NCI-H2029 (cell line): Measurements from ENCODE around the gene CLIP2.

Experiments
- DNase-seq: peaks from one replicate; lab custom pipeline; 2025; lab: John Stamatoyannopoulos, UW

The CLIP2 gene

DNA sequence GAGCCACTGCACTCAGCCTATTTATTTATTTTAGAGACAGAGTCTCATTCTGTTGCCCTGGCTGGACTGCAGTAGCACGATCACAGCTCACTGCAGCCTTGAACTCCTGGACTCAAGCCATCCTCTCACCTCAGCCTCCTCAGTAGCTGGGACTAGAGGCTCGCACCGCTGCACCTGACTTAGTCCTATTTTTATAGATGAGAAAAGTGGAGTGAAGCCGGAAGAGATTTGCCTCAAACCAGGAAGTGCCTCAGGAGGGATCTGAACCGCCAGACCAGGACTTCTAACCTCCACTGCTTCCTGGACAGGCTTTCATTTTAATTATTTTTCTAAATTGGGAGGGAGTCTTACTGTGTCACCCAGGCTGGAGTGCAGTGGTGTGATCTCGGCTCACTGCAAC is 17.5 kb upstream of the CLIP2 start:
- DNase-seq, result no peak

DNA sequence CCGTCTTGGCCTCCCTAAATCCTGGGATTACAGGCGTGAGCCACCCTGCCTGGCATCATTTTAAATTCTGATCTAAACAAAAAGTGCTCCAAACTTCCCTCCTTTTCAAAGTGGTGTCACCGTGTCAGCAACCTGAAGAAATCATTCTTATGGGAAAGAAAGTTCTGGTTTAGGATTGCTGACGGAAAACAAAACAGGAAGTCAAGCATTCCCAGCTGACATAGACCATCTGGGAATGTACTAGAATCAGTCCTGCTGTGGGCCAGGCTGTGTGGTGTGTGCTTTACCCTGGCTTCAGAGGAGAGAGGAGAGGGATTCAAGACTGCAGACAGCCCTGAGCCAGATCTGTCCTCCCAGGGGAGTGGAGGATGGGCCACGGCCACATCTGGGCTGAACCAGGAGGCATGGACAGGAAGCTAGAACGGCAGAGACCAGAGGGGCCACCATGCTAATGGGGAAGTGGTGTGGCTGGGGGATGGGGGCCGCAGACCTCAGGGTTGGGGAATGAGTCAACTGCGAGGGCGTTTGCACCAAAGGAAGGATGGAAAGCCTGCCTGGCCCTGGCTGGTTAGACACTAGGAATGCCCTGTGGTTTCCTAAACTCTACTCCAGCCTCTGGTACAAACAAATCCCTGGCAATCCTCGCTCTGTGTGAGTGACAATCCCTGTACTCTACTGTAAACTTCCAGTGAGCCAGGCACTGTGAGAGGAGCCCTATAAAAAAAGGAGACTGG is 16.7 kb upstream of the CLIP2 start:
- DNase-seq, result no peak

DNA sequence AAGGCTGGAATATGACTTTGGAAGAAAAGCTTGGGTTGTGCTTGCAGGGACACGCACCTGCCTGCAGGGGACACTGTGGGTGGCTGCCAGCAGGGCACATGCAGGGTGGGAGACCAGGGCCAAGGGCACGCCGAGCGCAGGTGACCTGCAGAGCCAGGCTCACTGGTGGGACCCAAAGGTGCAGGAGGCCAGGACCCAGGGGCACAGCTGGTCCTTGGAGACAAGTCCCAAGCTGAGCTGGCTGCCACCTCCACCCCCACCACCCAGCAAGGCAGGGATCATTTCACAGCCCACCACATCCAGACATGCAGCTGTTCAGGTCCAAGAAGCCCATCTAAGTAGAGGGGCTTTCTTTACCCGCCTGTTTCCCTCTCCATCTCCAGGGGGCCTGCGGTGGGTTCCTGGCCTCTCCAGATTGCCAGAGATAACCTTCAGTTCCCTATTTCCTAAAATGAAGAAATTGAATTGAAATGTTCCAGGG is 13.8 kb upstream of the CLIP2 start:
- no peak for DNase-seq

DNA sequence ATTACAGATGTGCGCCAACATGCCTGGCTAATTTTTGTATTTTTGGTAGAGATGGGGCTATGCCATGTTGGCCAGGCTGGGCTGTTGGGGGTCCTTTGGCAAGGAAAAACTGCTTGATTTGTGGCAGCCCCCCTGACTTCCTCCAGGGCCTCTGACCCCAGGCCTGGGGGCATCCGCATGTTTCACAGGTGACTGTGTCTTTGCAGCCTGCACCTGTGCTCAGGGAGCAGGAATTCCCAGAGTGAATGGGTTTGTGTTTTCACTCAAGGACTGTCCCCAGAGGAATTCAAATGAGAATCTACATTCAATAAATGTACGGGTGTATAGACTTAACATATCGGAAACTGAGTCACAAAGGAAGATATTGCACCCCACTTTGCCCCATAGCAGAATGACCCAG is 11.6 kb upstream of the CLIP2 start:
- DNase-seq, result no peak

DNA sequence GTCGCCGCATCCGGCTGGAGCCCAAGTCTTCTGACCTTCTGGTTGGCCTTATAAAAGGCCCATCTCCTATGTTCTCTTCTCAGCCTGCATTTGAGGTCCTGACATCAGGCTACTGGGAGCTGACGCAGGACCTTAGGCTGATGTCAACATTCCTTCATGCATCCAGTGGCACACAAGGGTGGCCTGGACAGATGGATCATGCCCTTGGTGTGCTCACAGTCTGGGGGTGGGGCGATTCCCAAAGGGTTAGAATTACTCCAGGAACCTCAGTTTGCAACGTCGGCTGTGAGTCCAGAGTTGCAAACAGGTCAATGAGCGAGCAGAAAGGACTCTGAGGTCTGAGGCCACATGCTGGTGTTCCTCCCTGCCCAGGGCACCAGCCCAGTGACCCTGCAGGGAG is 8.2 kb upstream of the CLIP2 start:
- no peak for DNase-seq

DNA sequence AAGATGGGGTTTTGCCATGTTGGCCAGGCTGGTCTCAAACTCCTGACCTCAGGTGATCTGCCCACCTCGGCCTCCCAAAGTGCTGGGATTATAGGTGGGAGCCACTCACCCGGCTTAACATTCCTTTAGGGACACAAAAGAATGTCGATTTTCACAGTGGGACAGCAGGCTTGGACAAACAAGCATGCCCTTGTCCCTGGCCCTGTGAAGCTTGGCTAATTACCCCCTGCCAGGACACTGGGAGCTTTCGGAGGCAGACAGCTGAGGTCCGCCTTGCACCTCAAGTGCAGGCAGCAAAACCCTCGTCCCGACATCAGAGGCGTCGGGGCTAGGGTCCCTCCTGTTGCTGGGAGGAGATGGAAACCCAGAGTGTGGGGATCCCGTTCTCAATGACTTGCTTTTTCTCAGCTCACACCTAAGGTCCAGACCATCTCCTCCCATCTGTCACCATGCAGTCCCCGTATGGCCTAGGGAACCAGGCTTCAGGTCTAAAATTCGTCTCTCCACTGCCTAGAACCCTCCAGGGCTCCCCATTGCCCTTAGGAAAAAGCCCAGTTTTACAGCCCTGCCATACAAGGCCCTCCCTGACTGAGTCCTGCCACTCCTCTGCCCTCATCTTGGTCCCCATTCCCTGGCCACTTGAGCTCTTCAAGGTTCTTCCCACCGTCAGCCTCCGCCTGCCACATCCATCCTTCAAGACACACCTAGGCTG is 6.3 kb upstream of the CLIP2 start:
- DNase-seq, result no peak

DNA sequence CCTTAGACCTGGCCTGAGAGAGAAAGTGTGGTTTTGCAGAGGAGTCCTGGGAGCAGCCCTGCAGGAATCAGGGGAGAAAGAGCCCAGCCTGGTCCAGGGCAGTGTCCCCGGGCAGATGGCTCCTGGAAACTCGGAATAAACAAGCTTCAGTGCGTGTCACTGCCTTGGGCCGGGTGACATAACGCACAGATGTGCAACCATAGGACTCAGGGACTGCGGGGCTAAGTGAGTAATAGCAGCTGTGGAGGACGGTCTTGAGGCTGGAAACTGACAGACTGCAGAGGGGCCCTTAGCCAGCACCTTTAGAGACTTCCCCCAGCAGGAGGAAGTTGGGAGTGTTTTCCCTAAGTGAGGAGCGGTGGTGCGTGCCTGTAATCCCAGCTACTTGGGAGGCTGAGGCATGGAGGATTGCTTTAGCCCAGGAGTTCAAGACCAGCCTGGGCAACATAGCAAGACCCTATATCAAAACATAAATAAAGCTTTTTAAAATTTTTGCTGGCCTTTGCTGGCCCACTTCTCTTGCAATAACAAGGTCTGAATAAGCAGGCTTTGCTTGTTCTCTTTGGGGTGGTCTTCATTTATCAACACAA is 5.3 kb upstream of the CLIP2 start:
- no peak for DNase-seq

DNA sequence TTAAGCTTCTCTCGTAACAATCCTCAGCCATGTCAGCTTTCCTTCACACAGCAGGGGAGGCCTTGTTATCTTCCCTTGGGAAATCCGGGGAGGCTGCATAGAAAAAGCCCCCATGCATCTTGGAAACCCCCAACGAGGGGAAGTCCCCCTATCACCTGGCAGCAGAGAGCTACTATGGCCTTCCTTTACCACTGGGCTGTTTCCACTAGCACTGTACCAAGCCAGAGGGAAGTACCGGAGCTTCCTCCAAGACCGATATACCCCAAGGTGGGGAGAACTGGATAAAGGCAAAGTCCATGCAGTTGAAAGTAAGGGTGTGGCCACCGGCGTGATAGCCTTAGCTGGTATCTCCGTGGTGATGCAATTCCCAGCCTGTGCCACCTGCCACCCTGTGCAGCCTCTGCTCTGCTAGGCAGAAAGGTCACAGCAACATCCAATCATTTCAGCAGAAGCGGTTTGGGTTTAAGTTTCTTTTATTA is 4.4 kb upstream of the CLIP2 start:
- no peak for DNase-seq

DNA sequence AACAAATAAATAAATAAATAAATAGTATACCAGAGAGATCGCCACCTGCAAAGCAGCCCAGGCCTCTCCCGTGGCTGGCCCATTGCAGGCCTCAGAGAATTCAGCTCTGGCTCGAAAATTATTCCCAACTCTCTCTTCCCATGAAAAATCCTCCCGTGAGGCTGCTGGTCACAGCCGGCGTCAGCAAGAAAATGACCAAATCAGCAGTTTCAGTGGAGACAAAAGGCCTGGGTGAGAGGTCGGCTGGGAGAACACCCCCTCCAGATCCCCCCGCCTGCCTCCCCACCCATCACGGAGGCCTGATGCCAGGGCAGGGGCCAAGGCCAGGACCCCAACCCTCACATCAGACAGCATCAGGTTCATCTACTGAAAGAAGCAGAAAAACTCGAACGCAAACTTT is 3.1 kb upstream of the CLIP2 start:
- DNase-seq, result no peak

DNA sequence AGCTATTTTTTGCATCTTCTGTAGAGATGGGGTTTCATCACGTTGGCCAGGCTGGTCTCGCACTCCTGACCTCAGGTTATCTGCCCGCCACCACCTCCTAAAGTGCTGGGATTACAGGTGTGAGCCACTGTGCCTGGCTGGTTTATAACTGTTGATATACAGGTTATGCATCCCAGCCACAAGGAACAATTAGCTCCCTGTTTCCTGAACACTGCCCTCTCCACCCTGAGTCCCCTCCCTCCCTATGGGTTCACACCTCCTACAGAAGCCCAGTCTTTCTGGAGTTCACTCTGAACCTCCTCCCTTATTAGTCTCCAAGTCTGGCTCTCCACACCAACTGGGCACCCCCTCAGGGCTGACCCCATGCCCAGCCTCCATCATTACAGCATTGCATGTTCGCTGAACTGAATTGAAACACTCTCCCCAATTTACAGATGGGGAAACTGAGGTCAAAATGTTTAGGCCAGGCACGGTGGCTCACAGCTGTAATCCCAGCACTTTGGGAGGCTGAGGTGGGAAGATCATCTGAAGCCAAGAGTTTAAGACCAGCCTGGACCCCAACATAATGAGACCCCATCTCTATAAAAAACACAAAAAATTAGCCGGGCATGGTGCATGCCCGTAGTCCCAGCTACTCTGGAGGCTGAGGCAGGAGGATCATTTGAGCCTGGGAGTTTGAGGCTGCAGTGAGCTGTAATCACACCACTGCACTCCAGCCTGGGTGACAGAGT is 1.7 kb upstream of the CLIP2 start:
- no peak for DNase-seq

DNA sequence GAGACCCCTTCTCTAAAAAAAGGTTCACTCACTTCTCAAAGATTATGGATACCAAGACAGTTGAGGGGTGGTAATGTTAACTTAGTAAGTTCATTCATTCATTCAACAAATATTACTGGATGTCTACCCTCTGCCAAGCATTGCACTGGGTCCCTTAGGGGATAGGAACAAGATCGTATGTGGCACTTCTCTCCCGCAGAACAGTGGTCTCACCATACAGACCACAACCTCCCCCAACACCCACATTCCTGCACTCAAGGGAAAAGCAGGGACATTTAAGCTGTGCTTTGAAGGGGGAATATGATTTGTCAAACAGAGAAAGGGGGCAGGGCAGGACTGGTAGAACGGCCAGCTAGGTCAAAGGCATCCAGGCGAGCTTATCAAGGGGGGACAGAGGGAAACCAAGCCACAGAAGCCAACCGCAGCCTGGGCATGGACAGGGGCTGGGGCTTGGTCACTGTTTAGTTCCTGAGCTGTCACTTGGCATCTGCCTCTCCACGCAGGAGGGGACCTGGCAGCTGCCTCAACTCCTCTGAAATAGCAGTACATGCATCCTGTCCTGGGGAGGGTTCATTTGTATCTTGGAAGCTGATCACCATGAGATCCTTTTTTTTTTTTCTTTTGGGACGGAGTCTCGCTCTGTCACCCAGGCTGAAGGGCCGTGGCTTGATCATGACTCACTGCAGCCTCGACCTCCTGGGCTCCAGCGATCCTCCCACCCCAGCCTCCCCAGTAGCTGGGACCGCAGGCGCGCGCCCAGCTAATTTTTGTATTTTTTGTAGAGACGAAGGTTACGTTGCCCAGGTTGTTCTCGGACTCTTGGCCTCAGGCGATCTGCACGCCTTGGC is 949 bp upstream of the CLIP2 start:
- no peak for DNase-seq

DNA sequence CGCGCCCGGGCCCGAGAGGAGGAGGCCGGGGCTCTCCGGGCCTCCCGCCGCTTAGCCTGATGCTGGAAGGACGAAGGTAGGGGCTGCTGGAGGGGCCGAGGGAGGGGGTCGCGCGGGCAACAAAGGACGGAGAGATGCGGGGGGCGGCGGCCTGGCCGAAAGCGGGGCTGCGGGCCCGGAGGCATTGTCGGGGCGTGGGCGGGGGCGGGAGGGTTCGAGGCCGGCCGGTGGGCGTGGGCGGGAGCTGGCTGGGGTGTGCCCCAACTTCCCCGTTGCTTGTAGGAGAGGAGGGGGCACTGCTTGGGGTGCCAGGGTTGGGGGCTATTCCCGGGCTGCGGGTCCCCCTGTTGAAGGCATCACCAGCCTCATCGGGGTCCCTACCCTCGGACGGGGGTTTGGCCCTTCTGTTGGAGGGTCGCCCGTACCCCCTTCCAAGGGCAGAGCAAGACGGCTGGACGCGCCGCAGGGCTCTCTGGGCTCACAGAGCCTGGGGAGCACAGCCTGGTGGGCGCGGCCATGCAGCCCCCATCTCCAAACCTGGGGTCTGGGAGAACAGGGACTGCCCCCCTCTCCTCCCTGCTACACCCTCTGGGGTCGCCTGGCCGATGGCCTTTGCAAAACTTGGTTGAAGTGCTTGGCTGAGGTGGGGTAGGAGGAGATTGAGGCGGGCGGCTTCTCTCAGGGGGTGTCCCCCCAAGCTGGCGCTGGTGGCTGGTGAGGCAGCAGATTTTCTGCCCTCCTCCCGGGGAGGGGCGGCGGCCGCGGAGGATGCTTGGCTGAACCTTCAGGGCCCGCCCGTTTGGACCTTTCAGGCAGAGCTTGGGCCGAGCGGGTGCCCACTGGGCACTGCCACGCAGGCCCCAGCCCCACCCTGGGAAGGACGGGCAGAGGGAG is 699 bp downstream of the CLIP2 start:
- DNase-seq, result no peak

DNA sequence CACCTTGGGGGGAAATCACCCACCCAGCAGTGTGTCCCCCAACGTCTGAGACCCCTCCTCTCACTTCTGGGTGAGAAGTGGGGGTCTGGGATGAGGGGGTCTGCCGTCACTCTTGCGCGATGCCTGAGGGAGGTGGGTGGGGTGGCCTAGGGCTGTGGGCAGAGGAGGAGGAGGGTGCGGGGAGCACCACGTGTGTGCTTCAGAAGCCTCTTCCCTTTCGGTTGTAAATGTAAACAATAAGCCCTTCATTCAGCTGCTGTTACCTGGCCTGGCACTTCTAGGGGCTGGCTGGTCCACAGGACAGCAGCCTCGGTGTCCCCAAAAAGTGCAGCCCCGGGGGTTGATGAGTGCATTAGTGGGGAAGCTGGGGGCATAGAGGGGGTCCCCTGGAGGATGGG is 1.3 kb downstream of the CLIP2 start:
- DNase-seq, result no peak

DNA sequence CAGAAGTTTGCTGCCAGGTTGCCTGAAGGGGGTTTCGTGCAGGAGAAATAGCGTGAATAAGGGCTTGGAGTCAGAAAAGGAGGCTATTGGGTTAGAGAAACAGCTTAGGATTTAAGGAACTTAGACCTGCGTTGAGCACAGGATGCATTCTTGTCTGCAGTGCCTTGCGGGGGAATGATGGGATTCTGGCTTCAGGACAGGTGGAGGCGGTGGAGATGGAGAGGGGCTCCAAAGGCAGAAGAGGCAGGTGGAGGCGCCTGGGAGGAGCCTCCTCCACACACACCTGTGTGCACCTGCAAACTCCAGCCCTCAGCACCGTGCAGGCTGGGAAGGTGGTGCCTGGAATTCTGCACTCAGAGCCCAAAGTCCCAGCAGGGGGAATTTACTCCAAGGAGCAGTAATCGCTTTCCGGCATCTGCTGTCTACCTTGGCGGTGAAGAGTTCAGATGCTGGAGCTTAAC is 1.8 kb downstream of the CLIP2 start:
- no peak for DNase-seq

DNA sequence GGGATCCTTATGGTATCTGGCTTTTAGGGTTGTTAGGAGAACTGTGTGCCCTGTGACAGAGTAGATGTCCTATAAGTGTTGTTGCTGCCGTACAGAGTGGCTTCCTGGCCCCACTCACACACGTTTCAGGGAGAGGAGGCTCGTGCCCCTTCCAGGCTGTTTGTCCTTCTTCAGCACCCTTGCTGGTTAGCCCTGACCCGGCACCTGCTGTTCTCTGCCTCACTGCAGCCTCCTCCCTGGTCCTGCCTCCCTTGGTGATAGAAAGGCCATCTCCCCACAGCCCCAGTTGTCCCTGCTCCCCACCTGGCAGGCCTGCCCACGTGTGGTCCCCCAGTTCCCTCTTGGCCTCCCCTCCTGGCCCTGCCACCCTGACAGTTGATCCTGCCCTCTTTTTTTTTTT is 2.3 kb downstream of the CLIP2 start:
- DNase-seq, result no peak

DNA sequence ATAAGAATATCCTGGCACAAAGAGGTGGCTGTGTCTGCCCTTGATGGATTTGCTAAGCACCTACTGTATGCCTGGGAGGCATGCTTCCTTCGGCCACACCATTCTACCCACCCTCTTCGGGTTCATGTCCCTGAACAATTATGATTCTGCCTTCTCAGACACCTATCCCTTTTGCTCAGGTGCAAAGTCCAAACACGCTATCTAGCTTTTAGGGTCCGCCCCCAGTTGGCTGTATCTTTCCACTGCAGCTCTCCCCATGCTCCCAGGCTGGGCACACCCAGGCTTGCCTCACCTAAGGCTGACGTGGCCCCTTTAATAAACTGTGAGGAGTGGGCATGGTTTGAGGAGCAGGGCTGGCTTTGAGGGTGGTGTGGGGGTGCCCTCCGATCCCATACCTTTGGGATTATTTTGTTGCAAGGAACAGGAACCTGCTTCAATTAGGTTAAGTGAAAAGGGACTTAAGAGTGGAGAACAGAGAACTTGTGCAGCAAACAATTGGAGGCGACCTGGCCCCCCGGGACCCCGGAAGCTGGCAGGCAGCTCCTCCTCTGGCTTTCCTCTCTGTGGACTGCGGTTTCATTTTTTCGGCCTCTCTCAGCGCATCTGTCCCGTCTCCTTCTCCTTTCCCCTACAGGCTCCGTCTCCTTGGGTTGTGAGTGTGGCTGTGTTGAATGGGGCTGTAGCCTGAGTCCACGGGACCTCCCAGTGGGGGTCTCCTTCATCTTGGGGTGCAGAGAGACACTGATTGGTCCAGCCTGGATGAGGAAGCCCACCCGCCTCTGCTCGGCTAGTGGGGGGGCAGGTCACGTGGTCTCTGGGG is 3.8 kb downstream of the CLIP2 start:
- no peak for DNase-seq

DNA sequence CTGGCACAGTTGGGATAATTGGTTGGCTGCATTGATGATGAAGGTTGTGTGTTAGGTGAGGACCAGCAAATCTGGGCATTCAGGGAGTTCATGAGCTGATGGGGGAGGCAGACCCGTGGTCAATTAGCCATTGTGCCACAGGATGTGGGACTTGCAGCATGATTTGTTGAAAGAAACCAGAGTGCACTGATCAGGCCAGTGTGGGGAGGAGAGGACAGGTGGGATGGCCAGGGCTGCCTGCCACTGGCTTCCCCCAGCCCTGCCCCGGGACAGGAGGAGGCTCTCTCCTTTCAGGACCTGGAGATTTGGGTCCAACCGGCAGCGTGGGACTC is 4.3 kb downstream of the CLIP2 start:
- DNase-seq, result no peak

DNA sequence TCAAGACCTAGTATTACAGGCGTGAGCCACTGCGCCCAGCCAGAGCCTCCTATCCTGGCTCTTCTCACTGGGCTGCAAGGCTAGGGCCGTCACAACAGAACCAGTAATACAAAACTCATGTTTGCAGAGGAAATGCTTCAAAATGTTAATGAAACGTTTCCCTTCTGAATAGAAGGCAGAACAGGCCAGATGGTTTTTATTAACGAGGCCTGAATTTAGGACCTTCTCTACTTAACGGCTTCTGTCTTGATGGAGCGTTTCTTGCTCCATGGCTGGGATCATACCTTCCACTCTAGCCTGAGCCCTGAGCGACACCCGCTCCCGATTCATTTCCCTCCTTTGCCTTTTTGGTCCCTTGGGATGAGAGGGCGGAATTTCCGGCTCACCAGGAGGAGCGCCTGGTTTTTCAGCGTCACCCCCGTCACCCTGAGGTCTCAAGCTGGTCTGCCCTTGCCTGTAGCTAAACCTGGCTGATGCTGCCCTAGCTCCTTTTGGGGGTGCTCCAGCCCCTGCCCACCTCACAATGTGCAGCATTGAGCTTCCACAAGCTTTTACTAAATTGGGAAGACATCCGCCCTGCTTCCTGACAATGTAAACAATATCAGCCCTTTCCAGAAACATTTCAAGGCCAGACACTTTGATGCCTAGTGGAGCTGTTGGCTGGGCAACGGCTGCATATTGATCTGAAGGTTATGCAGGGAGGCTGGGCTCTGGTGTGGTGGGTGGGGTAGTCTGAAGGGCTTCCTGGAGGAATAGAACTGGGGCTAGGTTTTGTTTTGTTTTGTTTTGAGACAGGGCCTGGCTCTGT is 5.2 kb downstream of the CLIP2 start:
- no peak for DNase-seq
